GM12878 (cell line): Measurements from ENCODE around the gene BCL2L13. TPM values are rescaled to one million over a fixed set of nuclear protein-coding genes. Genes with fewer than 3 reads are reported as not detected.

Experiments
- ATAC-seq: fragments of 200-7000 bp; cut with Tn5 transposase; 3 replicates; pipeline ENCODE4 v1.9.1; 2020; ENCODE audit warnings: mild to moderate bottlenecking, moderate library complexity
- BruUV-seq: library from RNA; stranded (reverse); fragments of 400-500 nt; replicated peaks from 2 replicates; lab custom pipeline; 2021; lab: Mats Ljungman, UMichigan
- CTCF ChIA-PET: fragments of 300-600 bp; sonication (Branson Sonifier 250); formaldehyde crosslinking; extraction: SDS; loops from one replicate; lab custom pipeline; 2021; ENCODE audit warnings: inconsistent platforms; lab: Yijun Ruan, JAX
- POLR2A ChIA-PET: fragments of 350-600 bp; formaldehyde crosslinking; extraction: SDS; loops from one replicate; lab custom pipeline; 2021; ENCODE audit warnings: inconsistent platforms; lab: Charles Lee
- RAD21 ChIA-PET: fragments of 300-600 bp; sonication (Branson Sonifier 250); formaldehyde crosslinking; loops from one replicate; lab custom pipeline; 2023; ENCODE audit warnings: antibody characterized with exemption; ENCODE audit not compliant: unreplicated experiment; lab: Charles Lee
- SMC1A ChIA-PET: fragments of 300-600 bp; sonication (Branson Sonifier 250); formaldehyde crosslinking; loops from one replicate; lab custom pipeline; 2023; ENCODE audit not compliant: unreplicated experiment, uncharacterized antibody; lab: Charles Lee
- DNase-seq: peaks from one replicate; pipeline ENCODE4 v3.0.0-alpha.2; 2011; ENCODE audit warnings: low read depth, low spot score
- FAIRE-seq: peaks from 3 replicates; lab custom pipeline; 2011; peaks lifted over from hg19 to GRCh38; lab: Jason Lieb, UNC
- H2AFZ ChIP-seq: 2 replicates; pipeline ENCODE4 v1.6.0; 2011; ENCODE audit warnings: low read depth, low read length, control low read depth; ENCODE audit not compliant: control insufficient read depth
- H3K27ac ChIP-seq: 2 replicates; pipeline ENCODE4 v1.5.1; 2011; ENCODE audit warnings: control low read depth; ENCODE audit not compliant: control insufficient read depth, insufficient read depth
- H3K27me3 ChIP-seq, 2 experiments: replicated peaks in 1 of 2; 2 replicates each; pipeline versions ENCODE4 v1.6.0 to v1.6.1; 2011; ENCODE audit warnings: low read length in 1 of 2; ENCODE audit not compliant: control insufficient read depth in 2 of 2, insufficient read depth in 2 of 2
- H3K36me3 ChIP-seq, 2 experiments: 2 replicates each; pipeline ENCODE4 v1.5.1; 2011; ENCODE audit warnings: low read length in 1 of 2; ENCODE audit not compliant: control insufficient read depth in 2 of 2, insufficient read depth in 2 of 2
- H3K4me1 ChIP-seq: 2 replicates; pipeline ENCODE4 v1.6.1; 2011; ENCODE audit warnings: mild to moderate bottlenecking, low read length, moderate library complexity, mixed read lengths; ENCODE audit not compliant: control insufficient read depth, insufficient read depth
- H3K4me2 ChIP-seq: 2 replicates; pipeline ENCODE4 v1.6.0; 2011; ENCODE audit warnings: control low read depth; ENCODE audit not compliant: control insufficient read depth, insufficient read depth
- H3K4me3 ChIP-seq: fragments of 200-600 bp; sonication (generic); 2 replicates; pipeline ENCODE4 v1.5.1; 2016
- H3K79me2 ChIP-seq: 2 replicates; pipeline ENCODE4 v1.6.0; 2011; ENCODE audit warnings: low read length; ENCODE audit not compliant: control insufficient read depth, insufficient read depth
- H3K9ac ChIP-seq: 2 replicates; pipeline ENCODE4 v1.8.0; 2011; ENCODE audit warnings: low read length, control low read depth, mixed read lengths; ENCODE audit not compliant: control insufficient read depth, insufficient read depth
- H3K9me3 ChIP-seq: replicated peaks from 3 replicates; pipeline ENCODE4 v1.5.1; 2011; ENCODE audit warnings: mild to moderate bottlenecking, low read length; ENCODE audit not compliant: control insufficient read depth, insufficient read depth
- H4K20me1 ChIP-seq: 2 replicates; pipeline ENCODE4 v1.6.0; 2011; ENCODE audit not compliant: control insufficient read depth, insufficient read depth
- BCL3 ChIP-seq: IDR thresholded peaks from 2 replicates; pipeline ENCODE4 v1.6.1; 2011; ENCODE audit warnings: borderline replicate concordance, low read depth, mild to moderate bottlenecking, moderate library complexity, low read length; ENCODE audit not compliant: insufficient read depth, poor library complexity, severe bottlenecking
- EGR1 ChIP-seq, 2 experiments: IDR thresholded peaks; 1 replicate in 1 of 2; 2 replicates in 1 of 2; pipeline ENCODE4 v1.6.1; 2011 to 2012; ENCODE audit warnings: low read depth in 2 of 2, low read length in 2 of 2, borderline replicate concordance in 1 of 2, mild to moderate bottlenecking in 1 of 2, moderate library complexity in 1 of 2
- ESRRA ChIP-seq: IDR thresholded peaks from 2 replicates; pipeline ENCODE4 v1.6.1; 2012; ENCODE audit warnings: mild to moderate bottlenecking, low read length, improper control_type of control experiment
- FOXK2 ChIP-seq: fragments of 450-650 bp; IDR thresholded peaks from 2 replicates; pipeline ENCODE4 v1.6.1; 2017; ENCODE audit warnings: mild to moderate bottlenecking, moderate library complexity
- MYC ChIP-seq: IDR thresholded peaks from 2 replicates; pipeline ENCODE4 v1.6.1; 2011; ENCODE audit warnings: mild to moderate bottlenecking, low read length, moderate library complexity, inconsistent platforms; ENCODE audit not compliant: insufficient read depth, insufficient replicate concordance, insufficient read length, severe bottlenecking
- NFIC ChIP-seq: IDR thresholded peaks from 2 replicates; pipeline ENCODE4 v1.6.1; 2012; ENCODE audit warnings: low read depth, mild to moderate bottlenecking, inconsistent platforms, low read length, moderate library complexity
- NR2C1 ChIP-seq: fragments of 450-650 bp; IDR thresholded peaks from 2 replicates; pipeline ENCODE4 v1.6.1; 2017; ENCODE audit warnings: antibody characterized with exemption, mild to moderate bottlenecking, moderate library complexity
- NR2F1 ChIP-seq: fragments of 450-650 bp; conservative IDR thresholded peaks from 2 replicates; pipeline ENCODE4 v1.6.1; 2017; ENCODE audit warnings: mild to moderate bottlenecking
- PAX5 ChIP-seq: IDR thresholded peaks from 2 replicates; pipeline ENCODE4 v1.6.1; 2011; ENCODE audit warnings: low read depth, low read length, borderline replicate concordance
- POLR2A ChIP-seq: IDR thresholded peaks from 2 replicates; pipeline ENCODE4 v1.6.1; 2011; ENCODE audit warnings: low read depth, mild to moderate bottlenecking, low read length
- POLR2AphosphoS5 ChIP-seq: IDR thresholded peaks from 2 replicates; pipeline ENCODE4 v1.6.1; 2011; ENCODE audit warnings: mild to moderate bottlenecking, low read length, inconsistent platforms
- SP1 ChIP-seq: IDR thresholded peaks from one replicate; pipeline ENCODE4 v1.6.1; 2011; ENCODE audit warnings: low read depth, low read length
- STAT3 ChIP-seq: IDR thresholded peaks from 2 replicates; pipeline ENCODE4 v1.6.1; 2011; ENCODE audit warnings: low read depth, low read length, improper control_type of control experiment
- ZNF24 ChIP-seq: fragments of 450-650 bp; IDR thresholded peaks from 2 replicates; pipeline ENCODE4 v1.6.1; 2017; ENCODE audit warnings: antibody characterized with exemption, mild to moderate bottlenecking
- WGBS: methylation state at CpG from one replicate; pipeline ENCODE4 v1.1.6; 2016; ENCODE audit warnings: low lambda C conversion rate; ENCODE audit not compliant: insufficient replicate concordance, insufficient coverage; ENCODE audit errors: missing lambda C conversion rate; 5-methylcytosine and 5-hydroxymethylcytosine counted together
- in situ Hi-C: fragments of 300-500 bp; cut with MboI; formaldehyde crosslinking; loops from 9 replicates; pipeline ENCODE4 v1.14.3; 2018; ENCODE audit warnings: mixed read lengths
- intact Hi-C: fragments of 100-400 bp; cut with micrococcal nuclease; formaldehyde crosslinking; loops from one replicate; pipeline ENCODE4 v1.14.2; 2022; ENCODE audit not compliant: unreplicated experiment
- polyA plus RNA-seq, 11 experiments: library from polyadenylated mRNA; depleted of rRNA in 4 of 11; unstranded in 6 of 11; stranded (reverse) in 5 of 11; fragments of >200 nt; fragmentation: Nextera tagmentation in 4 of 11; fragmentation: Illumina TruSeq in 1 of 11; extraction: Ambion mirVana in 4 of 11; extraction: Trizol in 1 of 11; gene quantifications; 1 replicate in 1 of 11; 2 replicates in 10 of 11; pipeline versions ENCODE4 v1.2.1 to v1.2.3, GENCODE V29; 2011 to 2016; ENCODE audit warnings: inconsistent platforms in 2 of 11, missing spikeins in 2 of 11, low read depth in 1 of 11
- total RNA-seq, 4 experiments: library from RNA; depleted of rRNA in 3 of 4; stranded (reverse); fragments of >200 nt in 3 of 4; fragmentation: Illumina TruSeq in 1 of 4; extraction: Trizol in 1 of 4; gene quantifications; 2 replicates each; pipeline versions ENCODE4 v1.2.1 to v1.2.3, GENCODE V29; 2013 to 2021
- TF ChIP-seq, protein P1 (sequence below): fragments of 450-650 bp; IDR thresholded peaks from 2 replicates; pipeline ENCODE4 v1.6.1; 2017; ENCODE audit warnings: mild to moderate bottlenecking, moderate library complexity

BCL2L13 gene
- total and polyA plus RNA-seq, 10 of the 15 experiments (the other 5 are each of a cell fraction or from before 2014, with no cell fraction given) = 18.6 to 30.6 (median 28.2) TPM

GRCh38 chr22:17779286-17780115, 140.9 kb downstream of the BCL2L13 start (continued):
- TF ChIP-seq NFIC (peak; percentile 81), POLR2AphosphoS5 (peak; percentile 71; the same call in 1 of the 2 replicates), STAT3 (no peak; the same call in 1 of the 2 replicates), FOXK2 (no peak), MYC (peak; percentile 26), BCL3 (peak; percentile 22)

GRCh38 chr22:17780116-17780740, 141.7 kb downstream of the BCL2L13 start:
- Histone ChIP-seq H3K9me3 (no peaks in the 10 kb centered on the region; the same call in 2 of the 3 replicates), H3K36me3 (no peaks in the 10 kb centered on the region; a peak in 1 of 4 replicates), H4K20me1 (no peaks in the 10 kb centered on the region), H3K4me3 (peak overlapping the region; percentile 91), H3K79me2 (peaks cover 38% of the 10 kb centered on the region), H3K4me1 (peaks cover 47% of the 10 kb centered on the region), H3K27me3 (no peaks in the 10 kb centered on the region), H2AFZ (no peak overlapping the region), H3K4me2 (peak overlapping the region; percentile 92), H3K9ac (peak overlapping the region; percentile 72), H3K27ac (peak overlapping the region; percentile 98)
- no peak for DNase-seq
- no peak for FAIRE-seq
- WGBS = 40% methylated on average over 19 of the region's 19 CpGs
- intact Hi-C loops (no loop called here), in situ Hi-C loops (no loop called here)
- peak; percentile 68 for TF ChIP-seq ZNF24
- peak; percentile 78 for TF ChIP-seq NR2F1
- no peak for TF ChIP-seq PAX5
- TF ChIP-seq, protein P1, sequence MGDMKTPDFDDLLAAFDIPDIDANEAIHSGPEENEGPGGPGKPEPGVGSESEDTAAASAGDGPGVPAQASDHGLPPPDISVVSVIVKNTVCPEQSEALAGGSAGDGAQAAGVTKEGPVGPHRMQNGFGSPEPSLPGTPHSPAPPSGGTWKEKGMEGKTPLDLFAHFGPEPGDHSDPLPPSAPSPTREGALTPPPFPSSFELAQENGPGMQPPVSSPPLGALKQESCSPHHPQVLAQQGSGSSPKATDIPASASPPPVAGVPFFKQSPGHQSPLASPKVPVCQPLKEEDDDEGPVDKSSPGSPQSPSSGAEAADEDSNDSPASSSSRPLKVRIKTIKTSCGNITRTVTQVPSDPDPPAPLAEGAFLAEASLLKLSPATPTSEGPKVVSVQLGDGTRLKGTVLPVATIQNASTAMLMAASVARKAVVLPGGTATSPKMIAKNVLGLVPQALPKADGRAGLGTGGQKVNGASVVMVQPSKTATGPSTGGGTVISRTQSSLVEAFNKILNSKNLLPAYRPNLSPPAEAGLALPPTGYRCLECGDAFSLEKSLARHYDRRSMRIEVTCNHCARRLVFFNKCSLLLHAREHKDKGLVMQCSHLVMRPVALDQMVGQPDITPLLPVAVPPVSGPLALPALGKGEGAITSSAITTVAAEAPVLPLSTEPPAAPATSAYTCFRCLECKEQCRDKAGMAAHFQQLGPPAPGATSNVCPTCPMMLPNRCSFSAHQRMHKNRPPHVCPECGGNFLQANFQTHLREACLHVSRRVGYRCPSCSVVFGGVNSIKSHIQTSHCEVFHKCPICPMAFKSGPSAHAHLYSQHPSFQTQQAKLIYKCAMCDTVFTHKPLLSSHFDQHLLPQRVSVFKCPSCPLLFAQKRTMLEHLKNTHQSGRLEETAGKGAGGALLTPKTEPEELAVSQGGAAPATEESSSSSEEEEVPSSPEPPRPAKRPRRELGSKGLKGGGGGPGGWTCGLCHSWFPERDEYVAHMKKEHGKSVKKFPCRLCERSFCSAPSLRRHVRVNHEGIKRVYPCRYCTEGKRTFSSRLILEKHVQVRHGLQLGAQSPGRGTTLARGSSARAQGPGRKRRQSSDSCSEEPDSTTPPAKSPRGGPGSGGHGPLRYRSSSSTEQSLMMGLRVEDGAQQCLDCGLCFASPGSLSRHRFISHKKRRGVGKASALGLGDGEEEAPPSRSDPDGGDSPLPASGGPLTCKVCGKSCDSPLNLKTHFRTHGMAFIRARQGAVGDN = 0 out of 2 replicates have a peak, but pooled peaks have one; percentile 21
- TF ChIP-seq ESRRA = no peak
- 0 out of 3 replicates have a peak, but pooled peaks of 1 of the 2 experiments have one; percentile 17 for TF ChIP-seq EGR1 (IDR thresholded peaks at IDR 0.05; ENCODE audit: borderline replicate concordance in 1 of 2, low read depth in 2 of 2, low read length in 2 of 2)
- TF ChIP-seq SP1 = no peak
- peak; percentile 33; the same call in 1 of the 2 replicates for TF ChIP-seq NR2C1
- TF ChIP-seq POLR2A = peak; percentile 45
- ChIA-PET SMC1A (interaction anchor here (0.9 to 3.7 kb wide), 14 partner anchors 9 to 296 kb away, joined by 3 to 24 read pairs (median 6); no protein-coding TSS in a partner anchor), CTCF (interaction anchor here (0.7 to 6.4 kb wide), 10 partner anchors 8 to 295 kb away, joined by 3 to 70 read pairs (median 5); no protein-coding TSS in a partner anchor), POLR2A (interaction anchor here (0.7 to 6.7 kb wide), 4 partner anchors 10 to 297 kb away, joined by 3 to 85 read pairs (median 4); partner anchors contain the start of gene PEX26), RAD21 (interaction anchor here (0.7 to 4.5 kb wide), 8 partner anchors 9 to 296 kb away, joined by 3 to 77 read pairs (median 4); no protein-coding TSS in a partner anchor)
- 0 out of 3 replicates have a peak, but pooled peaks have one; percentile 1 for ATAC-seq
- BruUV-seq = no TSS peak
